ENCODE results near the gene MMP21.

Gene MMP21

GRCh38 chr10:125765835-125766234, 9.8 kb downstream of the MMP21 start:
- Histone ChIP-seq H3K9me3 (ENCODE audit: control insufficient read depth in 2 of 2, low read length in 2 of 2) (no peaks in the 10 kb centered on the region), H3K4me3 (ENCODE audit: low read length in 2 of 2) (no peak overlapping the region), H3K4me1 (ENCODE audit: control insufficient read depth in 2 of 2, insufficient read depth in 2 of 2, low read length in 2 of 2) (no peaks in the 10 kb centered on the region), H3K27me3 (ENCODE audit: control insufficient read depth in 2 of 2, insufficient read depth in 2 of 2, low read length in 2 of 2) (no peaks in the 10 kb centered on the region), H3K9ac (ENCODE audit: low read depth in 1 of 2, low read length in 2 of 2) (no peak overlapping the region), H3K36me3 (ENCODE audit: control insufficient read depth in 2 of 2, insufficient read depth in 2 of 2, low read length in 2 of 2) (peaks cover 23 to 40% of the 10 kb centered on the region in 2 donors), H3K27ac (ENCODE audit: low read depth in 2 of 2, low read length in 2 of 2) (no peak overlapping the region)

DNA sequence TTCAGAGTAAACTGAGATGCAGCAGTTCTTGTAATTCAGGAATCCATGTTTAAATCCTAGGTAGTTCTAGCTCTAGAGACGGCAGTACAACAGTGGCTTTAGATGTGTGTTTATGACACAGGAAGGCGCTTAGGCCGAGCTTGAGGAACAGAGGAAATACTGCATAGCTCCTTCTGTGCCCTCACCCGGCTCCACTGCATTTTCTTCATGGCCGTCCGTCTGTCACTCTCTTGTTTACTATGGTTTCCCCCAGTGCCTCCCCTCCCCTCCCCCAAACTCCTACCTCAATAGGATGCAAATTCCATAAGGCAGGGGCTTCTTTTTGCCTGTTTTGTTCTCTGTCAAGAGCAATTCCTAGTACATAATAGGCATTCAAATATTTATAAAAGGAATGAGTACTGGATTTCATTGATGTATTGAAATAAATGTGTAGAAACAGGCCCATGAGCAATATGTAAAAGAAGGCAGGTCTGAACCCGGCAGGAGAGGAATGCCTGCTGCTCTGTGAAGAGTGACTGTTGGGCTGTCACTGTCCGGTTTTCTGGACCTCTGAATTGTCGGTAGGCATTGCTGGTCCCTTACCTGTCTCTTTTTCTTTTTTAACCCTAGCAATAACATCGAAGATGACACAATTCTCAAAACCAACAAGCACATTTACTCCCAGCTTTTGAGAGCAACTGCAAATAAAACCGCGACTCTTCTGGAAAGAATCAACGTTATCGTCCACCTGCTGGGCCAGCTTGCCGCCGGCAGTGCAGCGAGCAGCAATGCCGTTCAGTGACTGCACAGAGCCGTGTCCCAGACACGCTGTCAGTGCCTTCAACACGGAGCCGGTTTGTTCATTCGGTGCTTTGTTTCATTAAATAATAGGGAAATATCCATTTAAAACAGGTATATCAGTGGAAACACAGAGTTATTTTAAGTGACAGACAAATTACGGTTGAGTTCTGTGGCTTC, 12.7 kb downstream of the MMP21 start:
- peaks cover 41 to 52% of the 10 kb centered on the region in 2 donors for H3K36me3 ChIP-seq (ENCODE audit: control insufficient read depth in 2 of 2, insufficient read depth in 2 of 2, low read length in 2 of 2)
- H3K4me1 ChIP-seq (ENCODE audit: control insufficient read depth in 2 of 2, insufficient read depth in 2 of 2, low read length in 2 of 2): no peaks in the 10 kb centered on the region
- no peaks in the 10 kb centered on the region for H3K9me3 ChIP-seq (ENCODE audit: control insufficient read depth in 2 of 2, low read length in 2 of 2)
- no peak overlapping the region for H3K27ac ChIP-seq (ENCODE audit: low read depth in 2 of 2, low read length in 2 of 2)
- H3K4me3 ChIP-seq (ENCODE audit: low read length in 2 of 2): no peak overlapping the region
- no peak overlapping the region for H3K9ac ChIP-seq (ENCODE audit: low read depth in 1 of 2, low read length in 2 of 2)
- H3K27me3 ChIP-seq (ENCODE audit: control insufficient read depth in 2 of 2, insufficient read depth in 2 of 2, low read length in 2 of 2): no peaks in the 10 kb centered on the region

DNA sequence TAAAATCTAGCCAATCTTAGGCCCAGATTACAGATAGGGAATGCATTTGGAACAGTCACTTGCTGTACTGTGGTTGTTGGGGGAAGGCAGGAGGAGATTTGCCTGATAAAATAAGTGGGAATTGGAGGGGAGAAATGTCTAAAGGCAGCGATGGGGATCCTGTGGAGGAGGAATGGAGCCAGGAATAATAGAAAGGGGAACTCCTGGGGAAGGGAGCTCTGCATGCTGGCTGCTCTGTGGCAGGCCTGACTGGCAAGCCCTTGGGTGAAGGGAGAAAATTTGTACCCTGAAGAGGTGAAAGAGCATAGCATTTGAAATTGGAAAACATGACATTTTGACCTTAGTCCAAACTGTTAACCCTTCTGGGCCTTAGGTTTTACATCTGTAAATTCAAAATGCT, 13.7 kb downstream of the MMP21 start:
- Histone ChIP-seq H3K36me3 (ENCODE audit: control insufficient read depth in 2 of 2, insufficient read depth in 2 of 2, low read length in 2 of 2) (peaks cover 46 to 55% of the 10 kb centered on the region in 2 donors), H3K4me3 (ENCODE audit: low read length in 2 of 2) (no peak overlapping the region), H3K27me3 (ENCODE audit: control insufficient read depth in 2 of 2, insufficient read depth in 2 of 2, low read length in 2 of 2) (no peaks in the 10 kb centered on the region), H3K9ac (ENCODE audit: low read depth in 1 of 2, low read length in 2 of 2) (no peak overlapping the region), H3K4me1 (ENCODE audit: control insufficient read depth in 2 of 2, insufficient read depth in 2 of 2, low read length in 2 of 2) (no peaks in the 10 kb centered on the region), H3K27ac (ENCODE audit: low read depth in 2 of 2, low read length in 2 of 2) (no peak overlapping the region), H3K9me3 (ENCODE audit: control insufficient read depth in 2 of 2, low read length in 2 of 2) (no peaks in the 10 kb centered on the region)

DNA sequence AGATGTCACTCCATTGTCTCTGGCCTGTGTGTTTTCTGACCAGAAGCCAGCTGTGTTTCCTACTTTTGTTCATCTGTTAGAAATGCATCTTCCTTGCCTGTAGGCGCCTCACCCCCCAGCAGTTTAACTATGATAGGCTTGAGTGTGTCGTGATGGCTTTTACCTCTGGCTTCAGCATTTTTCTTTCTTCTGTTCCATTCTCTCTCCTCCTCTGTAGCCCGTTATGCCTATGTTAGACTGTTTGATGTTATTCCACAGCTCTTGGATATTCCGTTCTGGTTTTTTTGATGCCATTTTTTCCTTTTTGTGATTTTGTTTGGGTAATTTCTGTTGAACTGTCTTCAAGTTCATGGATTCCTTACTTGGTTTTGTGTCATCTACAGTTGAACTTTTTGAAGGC, 17.9 kb downstream of the MMP21 start:
- no peaks in the 10 kb centered on the region for H3K27me3 ChIP-seq (ENCODE audit: control insufficient read depth in 2 of 2, insufficient read depth in 2 of 2, low read length in 2 of 2)
- no peak overlapping the region for H3K9ac ChIP-seq (ENCODE audit: low read depth in 1 of 2, low read length in 2 of 2)
- no peak overlapping the region for H3K4me3 ChIP-seq (ENCODE audit: low read length in 2 of 2)
- no peaks in the 10 kb centered on the region for H3K4me1 ChIP-seq (ENCODE audit: control insufficient read depth in 2 of 2, insufficient read depth in 2 of 2, low read length in 2 of 2)
- no peak overlapping the region for H3K27ac ChIP-seq (ENCODE audit: low read depth in 2 of 2, low read length in 2 of 2)
- no peaks in the 10 kb centered on the region for H3K9me3 ChIP-seq (ENCODE audit: control insufficient read depth in 2 of 2, low read length in 2 of 2)
- H3K36me3 ChIP-seq (ENCODE audit: control insufficient read depth in 2 of 2, insufficient read depth in 2 of 2, low read length in 2 of 2): peaks cover 41 to 52% of the 10 kb centered on the region in 2 donors

DNA sequence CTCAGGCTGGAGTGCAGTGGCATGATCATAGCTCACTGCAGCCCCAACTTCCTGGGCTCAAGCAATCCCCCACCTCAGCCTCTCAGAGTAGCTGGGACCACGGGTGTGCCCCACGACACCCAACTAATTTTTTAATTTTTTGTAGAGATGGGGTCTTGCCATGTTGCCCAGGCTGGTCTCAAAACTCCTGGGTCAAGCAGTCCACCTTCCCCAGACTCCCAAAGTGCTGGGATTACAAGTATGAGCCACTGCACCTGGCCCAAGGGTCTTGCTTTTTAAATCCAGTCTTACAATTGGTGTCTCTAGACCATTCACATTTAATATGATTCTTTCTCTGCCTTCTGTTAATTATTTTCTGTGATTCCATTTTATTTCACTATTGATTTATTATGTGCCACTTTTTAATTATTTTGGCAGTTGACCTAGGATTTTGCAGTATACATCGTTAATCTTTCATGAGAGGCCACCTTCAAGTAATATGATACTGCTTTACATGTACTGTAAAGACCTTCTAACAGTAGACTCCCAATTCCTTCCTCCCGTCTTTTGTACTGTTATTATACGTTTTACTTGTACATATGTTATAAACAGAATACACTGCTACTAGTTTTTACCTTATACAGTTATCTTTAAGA, 18.7 kb downstream of the MMP21 start:
- Histone ChIP-seq H3K27ac (ENCODE audit: low read depth in 2 of 2, low read length in 2 of 2) (no peak overlapping the region), H3K36me3 (ENCODE audit: control insufficient read depth in 2 of 2, insufficient read depth in 2 of 2, low read length in 2 of 2) (peaks cover 45 to 53% of the 10 kb centered on the region in 2 donors), H3K9ac (ENCODE audit: low read depth in 1 of 2, low read length in 2 of 2) (no peak overlapping the region), H3K9me3 (ENCODE audit: control insufficient read depth in 2 of 2, low read length in 2 of 2) (no peaks in the 10 kb centered on the region), H3K4me1 (ENCODE audit: control insufficient read depth in 2 of 2, insufficient read depth in 2 of 2, low read length in 2 of 2) (no peaks in the 10 kb centered on the region), H3K27me3 (ENCODE audit: control insufficient read depth in 2 of 2, insufficient read depth in 2 of 2, low read length in 2 of 2) (no peaks in the 10 kb centered on the region), H3K4me3 (ENCODE audit: low read length in 2 of 2) (no peak overlapping the region)

DNA sequence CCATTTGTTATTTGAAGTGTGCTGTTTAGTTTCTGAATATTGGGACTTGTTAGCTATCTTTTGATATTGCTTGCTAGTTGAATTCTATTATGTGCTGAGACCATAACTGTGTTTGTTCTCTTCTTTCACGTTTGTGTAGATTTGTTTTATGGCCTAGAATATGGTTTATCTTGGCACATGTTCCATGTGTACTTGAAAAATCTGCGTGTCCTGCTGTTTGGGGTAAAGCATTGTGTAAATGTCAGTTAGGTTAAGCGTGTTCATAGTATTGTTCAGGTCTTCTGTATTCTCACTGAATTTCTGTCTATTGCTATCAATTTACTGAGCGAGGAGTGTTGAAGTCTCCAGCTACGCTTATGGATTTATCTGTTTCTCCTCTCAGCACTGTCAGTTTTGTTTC, 19.4 kb downstream of the MMP21 start:
- H3K9me3 ChIP-seq (ENCODE audit: control insufficient read depth in 2 of 2, low read length in 2 of 2): no peaks in the 10 kb centered on the region
- no peak overlapping the region for H3K27ac ChIP-seq (ENCODE audit: low read depth in 2 of 2, low read length in 2 of 2)
- no peaks in the 10 kb centered on the region for H3K27me3 ChIP-seq (ENCODE audit: control insufficient read depth in 2 of 2, insufficient read depth in 2 of 2, low read length in 2 of 2)
- no peak overlapping the region for H3K4me3 ChIP-seq (ENCODE audit: low read length in 2 of 2)
- H3K9ac ChIP-seq (ENCODE audit: low read depth in 1 of 2, low read length in 2 of 2): no peak overlapping the region
- H3K36me3 ChIP-seq (ENCODE audit: control insufficient read depth in 2 of 2, insufficient read depth in 2 of 2, low read length in 2 of 2): peaks cover 47 to 54% of the 10 kb centered on the region in 2 donors
- no peaks in the 10 kb centered on the region for H3K4me1 ChIP-seq (ENCODE audit: control insufficient read depth in 2 of 2, insufficient read depth in 2 of 2, low read length in 2 of 2)

- H3K27me3 ChIP-seq (ENCODE audit: control insufficient read depth in 2 of 2, insufficient read depth in 2 of 2, low read length in 2 of 2): no peaks in the 10 kb centered on the region
- no peak overlapping the region for H3K27ac ChIP-seq (ENCODE audit: low read depth in 2 of 2, low read length in 2 of 2)
- H3K4me1 ChIP-seq (ENCODE audit: control insufficient read depth in 2 of 2, insufficient read depth in 2 of 2, low read length in 2 of 2): no peaks in the 10 kb centered on the region
- no peak overlapping the region for H3K9ac ChIP-seq (ENCODE audit: low read depth in 1 of 2, low read length in 2 of 2)
- peaks cover 65 to 68% of the 10 kb centered on the region in 2 donors for H3K36me3 ChIP-seq (ENCODE audit: control insufficient read depth in 2 of 2, insufficient read depth in 2 of 2, low read length in 2 of 2)
- H3K4me3 ChIP-seq (ENCODE audit: low read length in 2 of 2): no peak overlapping the region
- no peaks in the 10 kb centered on the region for H3K9me3 ChIP-seq (ENCODE audit: control insufficient read depth in 2 of 2, low read length in 2 of 2)
These were observed 28.2 kb downstream of the MMP21 start for GRCh38 chr10:125747417-125747816.

DNA sequence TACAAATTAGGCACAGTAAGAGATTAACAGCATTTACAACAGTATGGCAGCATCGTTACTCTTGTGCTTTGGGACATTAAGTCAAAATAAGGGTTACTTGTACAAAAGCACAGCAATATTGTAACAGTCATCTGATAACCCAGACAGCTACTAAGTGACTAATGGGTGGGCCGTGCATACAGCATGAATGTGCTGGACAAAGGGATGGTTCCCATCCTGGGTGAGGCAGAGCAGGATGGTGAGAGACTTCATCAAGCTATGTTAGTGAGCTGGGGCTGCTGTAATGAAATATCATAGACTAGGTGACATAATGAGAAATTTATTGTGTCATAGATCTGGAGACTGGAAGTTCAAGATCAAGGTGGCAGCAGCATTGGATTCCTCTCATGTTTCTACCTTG, 30.7 kb downstream of the MMP21 start:
- no peak overlapping the region for H3K4me3 ChIP-seq (ENCODE audit: low read length in 2 of 2)
- H3K27me3 ChIP-seq (ENCODE audit: control insufficient read depth in 2 of 2, insufficient read depth in 2 of 2, low read length in 2 of 2): no peaks in the 10 kb centered on the region
- H3K9ac ChIP-seq (ENCODE audit: low read depth in 1 of 2, low read length in 2 of 2): no peak overlapping the region
- H3K9me3 ChIP-seq (ENCODE audit: control insufficient read depth in 2 of 2, low read length in 2 of 2): no peaks in the 10 kb centered on the region
- no peak overlapping the region for H3K27ac ChIP-seq (ENCODE audit: low read depth in 2 of 2, low read length in 2 of 2)
- H3K4me1 ChIP-seq (ENCODE audit: control insufficient read depth in 2 of 2, insufficient read depth in 2 of 2, low read length in 2 of 2): no peaks in the 10 kb centered on the region
- H3K36me3 ChIP-seq (ENCODE audit: control insufficient read depth in 2 of 2, insufficient read depth in 2 of 2, low read length in 2 of 2): peaks cover 72 to 77% of the 10 kb centered on the region in 2 donors

DNA sequence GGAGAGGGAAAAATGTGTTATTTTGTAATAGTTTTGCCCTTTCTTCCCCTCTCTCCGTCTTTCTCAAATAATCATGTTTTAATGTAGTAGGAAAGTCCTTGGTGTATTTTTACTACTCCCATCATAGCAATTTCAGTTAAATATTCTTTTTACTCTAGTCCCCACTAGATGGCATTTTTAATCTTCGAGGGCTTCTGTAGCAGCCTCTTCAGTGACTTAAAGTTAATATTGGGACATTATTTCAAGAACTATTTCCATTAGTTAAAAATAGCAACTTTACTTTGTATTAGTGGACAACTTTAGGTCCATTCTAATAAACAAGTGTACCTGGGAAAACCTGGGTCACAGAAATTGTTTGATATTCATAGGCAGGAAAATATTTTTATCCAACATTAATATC, 33.2 kb downstream of the MMP21 start:
- H3K27ac ChIP-seq (ENCODE audit: low read depth in 2 of 2, low read length in 2 of 2): no peak overlapping the region
- H3K4me3 ChIP-seq (ENCODE audit: low read length in 2 of 2): no peak overlapping the region
- no peaks in the 10 kb centered on the region for H3K9me3 ChIP-seq (ENCODE audit: control insufficient read depth in 2 of 2, low read length in 2 of 2)
- H3K9ac ChIP-seq (ENCODE audit: low read depth in 1 of 2, low read length in 2 of 2): no peak overlapping the region
- H3K27me3 ChIP-seq (ENCODE audit: control insufficient read depth in 2 of 2, insufficient read depth in 2 of 2, low read length in 2 of 2): no peaks in the 10 kb centered on the region
- no peaks in the 10 kb centered on the region for H3K4me1 ChIP-seq (ENCODE audit: control insufficient read depth in 2 of 2, insufficient read depth in 2 of 2, low read length in 2 of 2)
- H3K36me3 ChIP-seq (ENCODE audit: control insufficient read depth in 2 of 2, insufficient read depth in 2 of 2, low read length in 2 of 2): peaks cover 76 to 81% of the 10 kb centered on the region in 2 donors

DNA sequence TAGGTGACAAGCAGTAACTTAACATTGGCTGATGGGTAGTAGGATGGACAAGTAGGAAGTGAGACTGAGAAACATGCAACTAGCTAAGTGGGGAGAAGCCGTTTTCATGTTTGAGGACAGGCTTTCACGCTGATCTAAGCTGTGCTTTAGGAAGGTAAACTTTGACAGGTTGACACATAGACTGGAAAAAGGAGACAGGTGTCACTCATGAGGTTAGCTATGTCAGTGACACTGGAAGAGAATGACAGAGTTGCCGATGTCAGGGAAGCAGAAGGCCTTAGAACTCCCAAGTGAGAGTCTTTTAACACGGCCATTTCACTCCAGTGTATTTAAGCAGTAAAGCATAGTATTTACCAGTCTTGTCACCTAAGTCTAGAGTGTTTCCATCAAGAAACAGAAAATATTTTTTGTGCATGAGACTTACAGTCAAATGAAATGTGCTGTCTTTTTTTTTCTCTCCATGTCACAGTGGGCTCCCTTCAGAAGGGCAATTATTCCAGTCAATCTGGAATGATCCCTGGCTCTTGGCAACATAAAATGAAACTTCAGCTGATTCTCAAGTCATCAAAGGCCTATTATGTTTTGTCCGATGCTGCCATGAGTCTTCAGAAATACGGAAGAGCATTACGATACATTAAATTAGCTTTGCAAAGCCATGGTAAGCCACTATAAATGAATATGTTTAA, 35.5 kb downstream of the MMP21 start:
- Histone ChIP-seq H3K36me3 (ENCODE audit: control insufficient read depth in 2 of 2, insufficient read depth in 2 of 2, low read length in 2 of 2) (peaks cover 84 to 91% of the 10 kb centered on the region in 2 donors), H3K27me3 (ENCODE audit: control insufficient read depth in 2 of 2, insufficient read depth in 2 of 2, low read length in 2 of 2) (no peaks in the 10 kb centered on the region), H3K9me3 (ENCODE audit: control insufficient read depth in 2 of 2, low read length in 2 of 2) (no peaks in the 10 kb centered on the region), H3K27ac (ENCODE audit: low read depth in 2 of 2, low read length in 2 of 2) (no peak overlapping the region), H3K9ac (ENCODE audit: low read depth in 1 of 2, low read length in 2 of 2) (no peak overlapping the region), H3K4me1 (ENCODE audit: control insufficient read depth in 2 of 2, insufficient read depth in 2 of 2, low read length in 2 of 2) (no peaks in the 10 kb centered on the region), H3K4me3 (ENCODE audit: low read length in 2 of 2) (no peak overlapping the region)

All from mucosa of rectum (tissue), 2 donors.